ENCODE results near the gene DCDC2.
"Not testable (repeated sequence)": the region's sequence is repeated elsewhere in the genome, so short reads cannot be mapped to it uniquely, and the experiment has no call there.

Gene DCDC2

GRCh38 chr6:24378473-24379097 is 20.7 kb upstream of the DCDC2 start:
- DNase-seq: no peak

- DNase-seq: peak; percentile 39
Observed at GRCh38 chr6:24376871-24377270, 19.0 kb upstream of the DCDC2 start.

GRCh38 chr6:24374612-24375011 is 16.8 kb upstream of the DCDC2 start:
- DNase-seq: no peak

- not testable (repeated sequence) for DNase-seq
Observed at GRCh38 chr6:24365103-24365633, 7.3 kb upstream of the DCDC2 start.

GRCh38 chr6:24362363-24362762 is 4.5 kb upstream of the DCDC2 start:
- not testable (repeated sequence) for DNase-seq

- peak; percentile 93 for DNase-seq
Observed at GRCh38 chr6:24359640-24360454, 2.0 kb upstream of the DCDC2 start.

GRCh38 chr6:24358219-24358821 is 461 bp upstream of the DCDC2 start:
- DNase-seq: no peak

GRCh38 chr6:24356310-24356973 is 1.4 kb downstream of the DCDC2 start:
- DNase-seq: peak; percentile 5

- no peak for DNase-seq
Observed at GRCh38 chr6:24355393-24355792, 2.5 kb downstream of the DCDC2 start.

- peak; percentile 82 for DNase-seq
Observed at GRCh38 chr6:24353861-24354260, 4.0 kb downstream of the DCDC2 start.

GRCh38 chr6:24352434-24352833 is 5.4 kb downstream of the DCDC2 start:
- no peak for DNase-seq

GRCh38 chr6:24344976-24345375 is 12.9 kb downstream of the DCDC2 start:
- no peak for DNase-seq

GRCh38 chr6:24340998-24341938 is 16.6 kb downstream of the DCDC2 start:
- DNase-seq: no peak

GRCh38 chr6:24339932-24340331 is 17.9 kb downstream of the DCDC2 start:
- DNase-seq: no peak

GRCh38 chr6:24334285-24334684 is 23.6 kb downstream of the DCDC2 start:
- no peak for DNase-seq

- no peak for DNase-seq
Observed at GRCh38 chr6:24332317-24332716, 25.5 kb downstream of the DCDC2 start.

GRCh38 chr6:24330137-24330732 is 27.6 kb downstream of the DCDC2 start:
- peak; percentile 8 for DNase-seq

- no peak for DNase-seq
Observed at GRCh38 chr6:24329451-24329850, 28.4 kb downstream of the DCDC2 start.

GRCh38 chr6:24329022-24329421 is 28.8 kb downstream of the DCDC2 start:
- no peak for DNase-seq

GRCh38 chr6:24327756-24328155 is 30.1 kb downstream of the DCDC2 start:
- peak; percentile 5 for DNase-seq

GRCh38 chr6:24325978-24326377 is 31.9 kb downstream of the DCDC2 start:
- no peak for DNase-seq

GRCh38 chr6:24324617-24325016 is 33.2 kb downstream of the DCDC2 start:
- no peak for DNase-seq
